Measurements from ENCODE around the gene ABLIM2.

ABLIM2 gene

GRCh38 chr4:8136972-8137710, 21.5 kb downstream of the ABLIM2 start:
- no peak for DNase-seq (ENCODE audit: low read depth)

GRCh38 chr4:8136529-8136928, 22.1 kb downstream of the ABLIM2 start:
- DNase-seq (ENCODE audit: low read depth) = no peak

GRCh38 chr4:8135666-8136065, 22.9 kb downstream of the ABLIM2 start:
- no peak for DNase-seq (ENCODE audit: low read depth)

- no peak for DNase-seq (ENCODE audit: low read depth)
These were observed 24.6 kb downstream of the ABLIM2 start for GRCh38 chr4:8133897-8134563.

- peak; percentile 16 for DNase-seq (ENCODE audit: low read depth)
These were observed 25.5 kb downstream of the ABLIM2 start for GRCh38 chr4:8132947-8133705.

GRCh38 chr4:8132400-8132799, 26.2 kb downstream of the ABLIM2 start:
- no peak for DNase-seq (ENCODE audit: low read depth)

- DNase-seq (ENCODE audit: low read depth) = no peak
These were observed 26.8 kb downstream of the ABLIM2 start for GRCh38 chr4:8131826-8132225.

GRCh38 chr4:8131210-8131609, 27.4 kb downstream of the ABLIM2 start:
- no peak for DNase-seq (ENCODE audit: low read depth)

- no peak for DNase-seq (ENCODE audit: low read depth)
These were observed 28.1 kb downstream of the ABLIM2 start for GRCh38 chr4:8130346-8131066.

- no peak for DNase-seq (ENCODE audit: low read depth)
These were observed 28.8 kb downstream of the ABLIM2 start for GRCh38 chr4:8129785-8130184.

GRCh38 chr4:8129136-8129535, 29.5 kb downstream of the ABLIM2 start:
- DNase-seq (ENCODE audit: low read depth) = no peak

- DNase-seq (ENCODE audit: low read depth) = no peak
These were observed 30.3 kb downstream of the ABLIM2 start for GRCh38 chr4:8128100-8128856.

- no peak for DNase-seq (ENCODE audit: low read depth)
These were observed 31.4 kb downstream of the ABLIM2 start for GRCh38 chr4:8127051-8127826.

GRCh38 chr4:8126523-8126922, 32.1 kb downstream of the ABLIM2 start:
- no peak for DNase-seq (ENCODE audit: low read depth)

- no peak for DNase-seq (ENCODE audit: low read depth)
These were observed 33.0 kb downstream of the ABLIM2 start for GRCh38 chr4:8125526-8126056.

GRCh38 chr4:8123870-8124269, 34.7 kb downstream of the ABLIM2 start:
- DNase-seq (ENCODE audit: low read depth) = no peak

- no peak for DNase-seq (ENCODE audit: low read depth)
These were observed 35.2 kb downstream of the ABLIM2 start for GRCh38 chr4:8123389-8123788.

GRCh38 chr4:8122746-8123145, 35.9 kb downstream of the ABLIM2 start:
- no peak for DNase-seq (ENCODE audit: low read depth)

- no peak for DNase-seq (ENCODE audit: low read depth)
These were observed 37.2 kb downstream of the ABLIM2 start for GRCh38 chr4:8121292-8122015.

- no peak for DNase-seq (ENCODE audit: low read depth)
These were observed 38.1 kb downstream of the ABLIM2 start for GRCh38 chr4:8120501-8120900.

All from stromal cell of bone marrow (primary cell).